GM19467 (cell line): Measurements from ENCODE around the gene VIM.

Experiments
- ATAC-seq: cut with Tn5 transposase; IDR thresholded peaks from one replicate; pipeline ENCODE4 v1.9.1; 2021; ENCODE audit warnings: mild to moderate bottlenecking, moderate library complexity; ENCODE audit not compliant: unreplicated experiment

Gene VIM

GRCh38 chr10:17228091-17229015, at the start of gene VIM:
TSS of gene VIM (plus strand) at chr10:17228241. CDS start at chr10:17229423, 1,182 bp downstream.
- ATAC-seq, result peak; percentile 35

- no peak for ATAC-seq
Observed at GRCh38 chr10:17179002-17179401, 49.0 kb upstream of the VIM start.

- no peak for ATAC-seq
Observed at GRCh38 chr10:17181110-17181509, 46.9 kb upstream of the VIM start.

GRCh38 chr10:17181751-17182150, 46.3 kb upstream of the VIM start:
- ATAC-seq, result no peak

GRCh38 chr10:17183110-17183509, 44.9 kb upstream of the VIM start:
- ATAC-seq, result no peak

- no peak for ATAC-seq
Observed at GRCh38 chr10:17185873-17186272, 42.2 kb upstream of the VIM start.

GRCh38 chr10:17188644-17189172, 39.3 kb upstream of the VIM start:
- ATAC-seq, result no peak

- ATAC-seq, result no peak
Observed at GRCh38 chr10:17190602-17191001, 37.4 kb upstream of the VIM start.

- no peak for ATAC-seq
Observed at GRCh38 chr10:17195083-17195482, 33.0 kb upstream of the VIM start.

- no peak for ATAC-seq
Observed at GRCh38 chr10:17196045-17196444, 32.0 kb upstream of the VIM start.

GRCh38 chr10:17196573-17196972, 31.5 kb upstream of the VIM start:
- ATAC-seq, result no peak

- ATAC-seq, result no peak
Observed at GRCh38 chr10:17199351-17199804, 28.7 kb upstream of the VIM start.

- ATAC-seq, result no peak
Observed at GRCh38 chr10:17200001-17200911, 27.8 kb upstream of the VIM start.

GRCh38 chr10:17200912-17201793, 26.9 kb upstream of the VIM start, which contains the start of gene TRDMT1:
TSS of gene TRDMT1 (minus strand) at chr10:17201672. CDS start at chr10:17201634, 38 bp downstream.
- ATAC-seq, result peak; percentile 94

GRCh38 chr10:17201794-17202116, 26.3 kb upstream of the VIM start:
- ATAC-seq, result no peak

GRCh38 chr10:17202506-17202905, 25.5 kb upstream of the VIM start:
- ATAC-seq, result no peak

GRCh38 chr10:17202999-17203398, 25.0 kb upstream of the VIM start:
- no peak for ATAC-seq

- no peak for ATAC-seq
Observed at GRCh38 chr10:17203416-17203815, 24.6 kb upstream of the VIM start.

GRCh38 chr10:17206210-17206709, 21.8 kb upstream of the VIM start:
- ATAC-seq, result peak; percentile 40

GRCh38 chr10:17208476-17208875, 19.6 kb upstream of the VIM start:
- ATAC-seq, result no peak
